Ectodermal cell (in vitro differentiated cells): ENCODE measurements around the gene C10orf53.

ENCODE experiments used
- H3K27ac ChIP-seq: 2 replicates; pipeline ENCODE4 v1.7.0; 2013; ENCODE audit warnings: mild to moderate bottlenecking, low read depth, low read length; ENCODE audit not compliant: insufficient read depth, poor library complexity, severe bottlenecking
- H3K27me3 ChIP-seq: 2 replicates; pipeline ENCODE4 v1.7.0; 2013; ENCODE audit warnings: mild to moderate bottlenecking, low read length; ENCODE audit not compliant: insufficient read depth, control insufficient read depth, poor library complexity, severe bottlenecking
- H3K36me3 ChIP-seq: one replicate; pipeline ENCODE4 v1.7.0; 2013; ENCODE audit warnings: low read length; ENCODE audit not compliant: control insufficient read depth, insufficient read depth
- H3K4me1 ChIP-seq: one replicate; pipeline ENCODE4 v1.7.0; 2013; ENCODE audit warnings: low read length; ENCODE audit not compliant: control insufficient read depth, insufficient read depth
- H3K4me3 ChIP-seq: 2 replicates; pipeline ENCODE4 v1.7.0; 2013; ENCODE audit warnings: low read depth, low read length, control low read depth; ENCODE audit not compliant: insufficient read depth
- H3K9me3 ChIP-seq: 2 replicates; pipeline ENCODE4 v1.7.0; 2013; ENCODE audit warnings: mild to moderate bottlenecking, low read length, moderate library complexity; ENCODE audit not compliant: control insufficient read depth
- WGBS, 2 experiments: methylation state at CpG; one replicate each; pipeline ENCODE4 v1.1.7; 2013; ENCODE audit warnings: missing lambda C conversion rate in 2 of 2; 5-methylcytosine and 5-hydroxymethylcytosine counted together

C10orf53 gene

GRCh38 chr10:49688920-49689319 is 9.5 kb downstream of the C10orf53 start:
- Histone ChIP-seq H3K27me3 (peaks cover 41% of the 10 kb centered on the region), H3K36me3 (no peaks in the 10 kb centered on the region), H3K4me3 (no peak overlapping the region), H3K4me1 (peaks cover 23% of the 10 kb centered on the region), H3K9me3 (no peaks in the 10 kb centered on the region), H3K27ac (no peak overlapping the region)
- WGBS, 2 experiments, result 15 to 16% methylated on average over 5 to 7 of the region's 7 CpGs

DNA sequence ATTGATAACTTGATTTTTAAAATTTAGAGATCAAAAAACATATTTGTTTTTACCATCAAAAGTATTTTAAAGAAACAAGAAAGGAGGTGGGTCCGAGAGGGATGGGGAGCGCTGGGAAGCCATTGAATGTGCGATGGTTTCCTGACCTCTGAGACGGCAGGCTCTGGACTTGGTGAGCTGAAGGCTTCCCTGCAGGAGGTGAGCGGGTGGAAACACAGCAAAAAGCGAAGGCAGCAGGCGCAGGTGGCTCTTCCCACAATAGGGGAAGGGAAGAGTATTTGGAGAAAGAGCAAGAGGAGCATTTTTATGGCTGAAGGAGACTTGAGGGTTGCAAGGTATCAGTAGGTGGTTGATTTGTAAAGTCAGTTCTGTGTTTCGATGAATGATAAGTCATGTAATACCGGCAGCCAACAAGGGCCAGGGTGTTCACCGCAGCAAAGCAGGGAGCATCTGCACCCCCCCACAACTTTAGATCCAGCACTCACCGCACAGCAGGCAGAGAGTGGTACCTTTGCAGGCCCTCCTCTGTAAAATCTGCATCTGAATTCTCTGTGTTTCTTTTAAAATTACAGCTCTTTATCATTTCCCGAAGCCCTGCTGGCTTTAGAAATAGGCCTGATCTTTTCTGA is 10.5 kb downstream of the C10orf53 start:
- H3K36me3 ChIP-seq, result no peaks in the 10 kb centered on the region
- H3K9me3 ChIP-seq, result no peaks in the 10 kb centered on the region
- WGBS, 2 experiments, result 4 to 6% methylated on average over 11 to 12 of the region's 12 CpGs

DNA sequence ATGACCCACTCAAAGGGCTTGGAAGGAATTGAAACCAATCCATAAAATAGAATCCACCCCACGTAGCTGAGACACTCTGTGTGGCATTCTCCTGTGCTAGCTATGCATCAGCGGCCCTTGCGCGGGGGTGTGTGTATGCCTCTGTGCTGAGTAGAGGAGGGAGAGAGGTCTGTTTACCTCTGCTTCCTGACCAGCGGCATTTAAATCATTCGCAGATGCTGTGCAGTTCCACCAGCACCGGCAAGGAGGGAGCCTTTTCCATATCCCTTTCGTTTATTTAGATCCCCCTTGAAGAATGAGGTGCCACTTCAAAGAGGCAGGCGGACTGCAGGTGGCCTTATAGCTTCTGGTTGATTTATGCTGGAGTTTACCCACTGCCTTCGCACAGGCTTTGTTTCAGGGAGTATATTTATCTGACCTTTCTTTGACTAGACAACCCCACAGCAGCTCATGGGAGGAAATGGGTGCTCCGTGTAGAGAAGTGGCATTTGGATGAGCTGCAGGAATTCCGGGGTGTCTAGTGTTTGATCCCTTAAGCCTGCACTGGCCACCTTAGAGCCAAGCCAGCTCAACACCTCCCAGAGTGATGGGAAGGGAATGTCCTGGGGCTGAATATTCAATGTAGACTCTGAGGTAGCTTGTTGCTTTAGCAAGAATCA is 11.4 kb downstream of the C10orf53 start:
- 9 to 10% methylated on average over 12 of the region's 12 CpGs for WGBS, 2 experiments
- peaks cover 41% of the 10 kb centered on the region for H3K27me3 ChIP-seq
- H3K27ac ChIP-seq, result no peak overlapping the region
- H3K4me1 ChIP-seq, result peaks cover 23% of the 10 kb centered on the region
- H3K4me3 ChIP-seq, result no peak overlapping the region
- H3K9me3 ChIP-seq, result no peaks in the 10 kb centered on the region
- H3K36me3 ChIP-seq, result no peaks in the 10 kb centered on the region

More for the DNA sequence above, 10.5 kb downstream of the C10orf53 start:
- Histone ChIP-seq H3K4me3 (no peak overlapping the region), H3K27ac (no peak overlapping the region), H3K27me3 (peaks cover 41% of the 10 kb centered on the region), H3K4me1 (peaks cover 23% of the 10 kb centered on the region)

- Histone ChIP-seq H3K4me1 (peaks cover 23% of the 10 kb centered on the region), H3K27me3 (peaks cover 41% of the 10 kb centered on the region), H3K36me3 (no peaks in the 10 kb centered on the region), H3K4me3 (no peak overlapping the region), H3K9me3 (no peaks in the 10 kb centered on the region), H3K27ac (no peak overlapping the region)
- WGBS, 2 experiments, result 78 to 79% methylated on average over 9 of the region's 9 CpGs
Measured at GRCh38 chr10:49691588-49691987, 12.1 kb downstream of the C10orf53 start.

- H3K4me1 ChIP-seq, result peaks cover 10% of the 10 kb centered on the region
- H3K9me3 ChIP-seq, result no peaks in the 10 kb centered on the region
- 90 to 91% methylated on average over 6 of the region's 6 CpGs for WGBS, 2 experiments
- peaks cover 22% of the 10 kb centered on the region for H3K27me3 ChIP-seq
- no peaks in the 10 kb centered on the region for H3K36me3 ChIP-seq
- H3K4me3 ChIP-seq, result no peak overlapping the region
- H3K27ac ChIP-seq, result no peak overlapping the region
Measured at GRCh38 chr10:49694466-49694865, 15.0 kb downstream of the C10orf53 start.

DNA sequence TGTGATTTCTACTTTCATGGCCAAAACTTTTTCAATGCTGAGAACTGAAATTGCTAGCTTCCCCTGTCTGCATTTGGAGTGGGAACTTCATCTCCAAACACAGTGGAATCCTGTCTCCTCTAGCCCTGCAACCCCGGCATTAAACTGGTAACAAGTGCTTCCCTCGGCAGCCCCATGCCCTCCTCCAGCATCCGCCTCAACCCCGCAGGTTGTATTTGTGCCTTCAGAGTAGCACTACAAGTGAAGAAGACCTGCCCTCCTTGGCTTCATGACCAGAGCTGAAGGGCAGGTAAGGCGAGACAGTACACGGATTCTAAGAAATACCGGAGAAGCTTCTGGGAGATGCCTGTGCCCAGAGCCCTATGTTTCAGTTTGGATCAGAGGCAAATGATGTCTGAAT is 16.9 kb downstream of the C10orf53 start:
- 88 to 92% methylated on average over 7 of the region's 7 CpGs for WGBS, 2 experiments
- H3K27ac ChIP-seq, result no peak overlapping the region
- H3K27me3 ChIP-seq, result peaks cover 4% of the 10 kb centered on the region
- H3K4me1 ChIP-seq, result no peaks in the 10 kb centered on the region
- no peak overlapping the region for H3K4me3 ChIP-seq
- H3K9me3 ChIP-seq, result no peaks in the 10 kb centered on the region
- no peaks in the 10 kb centered on the region for H3K36me3 ChIP-seq

GRCh38 chr10:49698679-49699078 is 19.2 kb downstream of the C10orf53 start:
- WGBS, 2 experiments, result 86% methylated on average over 9 of the region's 9 CpGs
- H3K4me1 ChIP-seq, result no peaks in the 10 kb centered on the region
- no peak overlapping the region for H3K4me3 ChIP-seq

GRCh38 chr10:49700211-49700610 is 20.8 kb downstream of the C10orf53 start:
- WGBS, 2 experiments, result 91 to 93% methylated on average over 3 of the region's 3 CpGs
- Histone ChIP-seq H3K4me1 (no peaks in the 10 kb centered on the region), H3K36me3 (no peaks in the 10 kb centered on the region), H3K9me3 (no peaks in the 10 kb centered on the region), H3K27ac (no peak overlapping the region), H3K27me3 (no peaks in the 10 kb centered on the region), H3K4me3 (no peak overlapping the region)

More at GRCh38 chr10:49698679-49699078, 19.2 kb downstream of the C10orf53 start:
- no peaks in the 10 kb centered on the region for H3K9me3 ChIP-seq
- no peaks in the 10 kb centered on the region for H3K36me3 ChIP-seq
- no peaks in the 10 kb centered on the region for H3K27me3 ChIP-seq
- no peak overlapping the region for H3K27ac ChIP-seq

GRCh38 chr10:49700997-49701396 is 21.5 kb downstream of the C10orf53 start:
- Histone ChIP-seq H3K9me3 (no peaks in the 10 kb centered on the region), H3K4me3 (no peak overlapping the region), H3K27me3 (no peaks in the 10 kb centered on the region), H3K4me1 (no peaks in the 10 kb centered on the region), H3K36me3 (no peaks in the 10 kb centered on the region), H3K27ac (no peak overlapping the region)
- WGBS, 2 experiments, result 2 to 8% methylated on average over 3 of the region's 3 CpGs

- H3K27ac ChIP-seq, result no peak overlapping the region
- H3K4me3 ChIP-seq, result no peak overlapping the region
- no peaks in the 10 kb centered on the region for H3K36me3 ChIP-seq
- no peaks in the 10 kb centered on the region for H3K9me3 ChIP-seq
- 86 to 94% methylated on average over 3 of the region's 3 CpGs for WGBS, 2 experiments
- peaks cover 3% of the 10 kb centered on the region for H3K4me1 ChIP-seq
- no peaks in the 10 kb centered on the region for H3K27me3 ChIP-seq
Measured at GRCh38 chr10:49707585-49707984, 28.1 kb downstream of the C10orf53 start.
